ENCODE results near the gene CAMKK1.

GRCh38 chr17:3889325-3890012 is 3.4 kb downstream of the CAMKK1 start:
- TF ChIP-seq, protein P1, sequence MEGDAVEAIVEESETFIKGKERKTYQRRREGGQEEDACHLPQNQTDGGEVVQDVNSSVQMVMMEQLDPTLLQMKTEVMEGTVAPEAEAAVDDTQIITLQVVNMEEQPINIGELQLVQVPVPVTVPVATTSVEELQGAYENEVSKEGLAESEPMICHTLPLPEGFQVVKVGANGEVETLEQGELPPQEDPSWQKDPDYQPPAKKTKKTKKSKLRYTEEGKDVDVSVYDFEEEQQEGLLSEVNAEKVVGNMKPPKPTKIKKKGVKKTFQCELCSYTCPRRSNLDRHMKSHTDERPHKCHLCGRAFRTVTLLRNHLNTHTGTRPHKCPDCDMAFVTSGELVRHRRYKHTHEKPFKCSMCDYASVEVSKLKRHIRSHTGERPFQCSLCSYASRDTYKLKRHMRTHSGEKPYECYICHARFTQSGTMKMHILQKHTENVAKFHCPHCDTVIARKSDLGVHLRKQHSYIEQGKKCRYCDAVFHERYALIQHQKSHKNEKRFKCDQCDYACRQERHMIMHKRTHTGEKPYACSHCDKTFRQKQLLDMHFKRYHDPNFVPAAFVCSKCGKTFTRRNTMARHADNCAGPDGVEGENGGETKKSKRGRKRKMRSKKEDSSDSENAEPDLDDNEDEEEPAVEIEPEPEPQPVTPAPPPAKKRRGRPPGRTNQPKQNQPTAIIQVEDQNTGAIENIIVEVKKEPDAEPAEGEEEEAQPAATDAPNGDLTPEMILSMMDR (IDR thresholded peaks at IDR 0.05) = no peak
- TF ChIP-seq EZH2 (IDR thresholded peaks at IDR 0.05; ENCODE audit: borderline replicate concordance, insufficient read depth, low read depth, low read length, poor library complexity, severe bottlenecking) = no peak

Data from B cell (primary cell).